Hepatocyte (in vitro differentiated cells): ENCODE results near the gene ATF4. TPM values are rescaled to one million over a fixed set of nuclear protein-coding genes. Genes with fewer than 3 reads are reported as not detected.

Experiments
- DNase-seq: peaks from one replicate; pipeline ENCODE4 v3.0.0-alpha.2; 2016; ENCODE audit warnings: low spot score
- H2AFZ ChIP-seq: fragments of 200-600 bp; sonication (generic); 2 replicates; pipeline ENCODE4 v1.6.0; 2016; ENCODE audit warnings: antibody characterized with exemption, mild to moderate bottlenecking
- H3K27ac ChIP-seq: fragments of 200-600 bp; sonication (generic); 2 replicates; pipeline ENCODE4 v1.5.1; 2016; ENCODE audit warnings: mild to moderate bottlenecking
- H3K27me3 ChIP-seq: fragments of 200-600 bp; sonication (generic); 2 replicates; pipeline ENCODE4 v1.6.1; 2016
- H3K36me3 ChIP-seq: fragments of 200-600 bp; sonication (generic); replicated peaks from 2 replicates; pipeline ENCODE4 v1.5.1; 2016; ENCODE audit warnings: low read depth; ENCODE audit not compliant: insufficient read depth
- H3K4me1 ChIP-seq: fragments of 200-600 bp; sonication (generic); 2 replicates; pipeline ENCODE4 v1.5.1; 2016; ENCODE audit warnings: mild to moderate bottlenecking, moderate library complexity; ENCODE audit not compliant: insufficient read depth
- H3K4me2 ChIP-seq: fragments of 200-600 bp; sonication (generic); 2 replicates; pipeline ENCODE4 v1.6.0; 2016
- H3K4me3 ChIP-seq: fragments of 200-600 bp; sonication (generic); 2 replicates; pipeline ENCODE4 v1.5.1; 2016; ENCODE audit warnings: mild to moderate bottlenecking
- H3K79me2 ChIP-seq: fragments of 200-600 bp; sonication (generic); 2 replicates; pipeline ENCODE4 v1.6.0; 2017; ENCODE audit warnings: mild to moderate bottlenecking
- H3K9me2 ChIP-seq: fragments of 200-600 bp; sonication (generic); replicated peaks from 2 replicates; pipeline ENCODE4 v1.6.0; 2017; ENCODE audit warnings: mild to moderate bottlenecking; ENCODE audit not compliant: insufficient read depth
- H3K9me3 ChIP-seq: fragments of 200-600 bp; sonication (generic); 2 replicates; pipeline ENCODE4 v1.5.1; 2016; ENCODE audit warnings: low read depth, mild to moderate bottlenecking
- H4K20me1 ChIP-seq: fragments of 200-600 bp; sonication (generic); 2 replicates; pipeline ENCODE4 v1.6.0; 2016; ENCODE audit warnings: mild to moderate bottlenecking; ENCODE audit not compliant: insufficient read depth, poor library complexity, severe bottlenecking
- CTCF ChIP-seq: fragments of 200-600 bp; sonication (generic); IDR thresholded peaks from 2 replicates; pipeline ENCODE4 v1.5.1; 2016; ENCODE audit warnings: antibody characterized with exemption, mild to moderate bottlenecking; ENCODE audit not compliant: poor library complexity
- EZH2 ChIP-seq: fragments of 200-600 bp; sonication (generic); IDR thresholded peaks from 2 replicates; pipeline ENCODE4 v1.6.1; 2016; ENCODE audit warnings: antibody characterized with exemption, mild to moderate bottlenecking, borderline replicate concordance
- EZH2phosphoT487 ChIP-seq: fragments of 200-600 bp; sonication (generic); IDR thresholded peaks from one replicate; pipeline ENCODE4 v1.6.1; 2018; ENCODE audit warnings: antibody characterized with exemption, mild to moderate bottlenecking, low read depth, moderate library complexity; ENCODE audit not compliant: unreplicated experiment, severe bottlenecking
- WGBS: methylation state at CpG from one replicate; pipeline ENCODE4 v1.1.6; 2016; ENCODE audit warnings: low lambda C conversion rate; ENCODE audit errors: missing lambda C conversion rate; 5-methylcytosine and 5-hydroxymethylcytosine counted together
- polyA plus RNA-seq: library from polyadenylated mRNA; unstranded; fragments of >200 nt; fragmentation: Nextera tagmentation; extraction: Ambion mirVana; gene quantifications from 2 replicates; pipeline ENCODE4 v1.2.1, GENCODE V29; 2016
- total RNA-seq: library from RNA; depleted of rRNA; stranded (reverse); fragments of >200 nt; gene quantifications from 2 replicates; pipeline ENCODE4 v1.2.3, GENCODE V29; 2014

ATF4 gene
- total and polyA plus RNA-seq, 2 experiments from 2014 or later, result 144 to 231 TPM

GRCh38 chr22:39553429-39553828 is 33.1 kb downstream of the ATF4 start:
- no peaks in the 10 kb centered on the region for H3K79me2 ChIP-seq
- no peak for TF ChIP-seq EZH2
- no peak for TF ChIP-seq EZH2phosphoT487
- TF ChIP-seq CTCF, result no peak
- WGBS, result 95% methylated on average over 2 of the region's 3 CpGs
- H3K27ac ChIP-seq, result no peak overlapping the region
- H3K27me3 ChIP-seq, result peaks cover 42% of the 10 kb centered on the region
- H2AFZ ChIP-seq, result no peak overlapping the region
- H4K20me1 ChIP-seq, result no peaks in the 10 kb centered on the region
- no peaks in the 10 kb centered on the region for H3K9me3 ChIP-seq
- H3K4me2 ChIP-seq, result no peak overlapping the region
- no peaks in the 10 kb centered on the region for H3K9me2 ChIP-seq
- no peaks in the 10 kb centered on the region for H3K36me3 ChIP-seq
- no peak overlapping the region for H3K4me3 ChIP-seq
- H3K4me1 ChIP-seq, result peaks cover 10% of the 10 kb centered on the region
- DNase-seq, result no peak

- Histone ChIP-seq H3K27me3 (peaks cover 46% of the 10 kb centered on the region), H3K4me3 (no peak overlapping the region), H3K9me3 (no peaks in the 10 kb centered on the region), H3K27ac (no peak overlapping the region), H3K9me2 (no peaks in the 10 kb centered on the region), H2AFZ (no peak overlapping the region), H4K20me1 (no peaks in the 10 kb centered on the region), H3K36me3 (no peaks in the 10 kb centered on the region), H3K4me2 (no peak overlapping the region), H3K79me2 (no peaks in the 10 kb centered on the region), H3K4me1 (peaks cover 11% of the 10 kb centered on the region)
- DNase-seq, result no peak
- TF ChIP-seq EZH2 (no peak), EZH2phosphoT487 (no peak), CTCF (no peak)
- 65% methylated on average over 3 of the region's 3 CpGs for WGBS
These were observed 33.8 kb downstream of the ATF4 start for GRCh38 chr22:39554151-39554550.

GRCh38 chr22:39556970-39557841 is 36.8 kb downstream of the ATF4 start:
- H3K9me2 ChIP-seq, result no peaks in the 10 kb centered on the region
- H3K27ac ChIP-seq, result no peak overlapping the region
- no peak overlapping the region for H3K4me3 ChIP-seq
- peaks cover 11% of the 10 kb centered on the region for H3K4me1 ChIP-seq
- no peak overlapping the region for H2AFZ ChIP-seq
- peak overlapping the region; percentile 81 for H3K4me2 ChIP-seq
- no peaks in the 10 kb centered on the region for H4K20me1 ChIP-seq
- TF ChIP-seq EZH2phosphoT487 (no peak), CTCF (peak; percentile 38)
- 26% methylated on average over 15 of the region's 72 CpGs for WGBS
- no peaks in the 10 kb centered on the region for H3K9me3 ChIP-seq
- DNase-seq, result peak; percentile 48
- H3K79me2 ChIP-seq, result no peaks in the 10 kb centered on the region
- H3K27me3 ChIP-seq, result peaks cover 53% of the 10 kb centered on the region
- no peaks in the 10 kb centered on the region for H3K36me3 ChIP-seq
